HL-60/S4 (cell line): ENCODE measurements around the gene PRAME.
"Not testable (repeated sequence)": the region's sequence is repeated elsewhere in the genome, so short reads cannot be mapped to it uniquely, and the experiment has no call there.

Source experiments
- in situ Hi-C: fragments of 300-500 bp; cut with MboI; formaldehyde crosslinking; loops from 2 replicates; pipeline ENCODE4 v1.14.3; 2022; ENCODE audit warnings: low sequenced_read_pairs

The PRAME gene, protein sequence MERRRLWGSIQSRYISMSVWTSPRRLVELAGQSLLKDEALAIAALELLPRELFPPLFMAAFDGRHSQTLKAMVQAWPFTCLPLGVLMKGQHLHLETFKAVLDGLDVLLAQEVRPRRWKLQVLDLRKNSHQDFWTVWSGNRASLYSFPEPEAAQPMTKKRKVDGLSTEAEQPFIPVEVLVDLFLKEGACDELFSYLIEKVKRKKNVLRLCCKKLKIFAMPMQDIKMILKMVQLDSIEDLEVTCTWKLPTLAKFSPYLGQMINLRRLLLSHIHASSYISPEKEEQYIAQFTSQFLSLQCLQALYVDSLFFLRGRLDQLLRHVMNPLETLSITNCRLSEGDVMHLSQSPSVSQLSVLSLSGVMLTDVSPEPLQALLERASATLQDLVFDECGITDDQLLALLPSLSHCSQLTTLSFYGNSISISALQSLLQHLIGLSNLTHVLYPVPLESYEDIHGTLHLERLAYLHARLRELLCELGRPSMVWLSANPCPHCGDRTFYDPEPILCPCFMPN

DNA sequence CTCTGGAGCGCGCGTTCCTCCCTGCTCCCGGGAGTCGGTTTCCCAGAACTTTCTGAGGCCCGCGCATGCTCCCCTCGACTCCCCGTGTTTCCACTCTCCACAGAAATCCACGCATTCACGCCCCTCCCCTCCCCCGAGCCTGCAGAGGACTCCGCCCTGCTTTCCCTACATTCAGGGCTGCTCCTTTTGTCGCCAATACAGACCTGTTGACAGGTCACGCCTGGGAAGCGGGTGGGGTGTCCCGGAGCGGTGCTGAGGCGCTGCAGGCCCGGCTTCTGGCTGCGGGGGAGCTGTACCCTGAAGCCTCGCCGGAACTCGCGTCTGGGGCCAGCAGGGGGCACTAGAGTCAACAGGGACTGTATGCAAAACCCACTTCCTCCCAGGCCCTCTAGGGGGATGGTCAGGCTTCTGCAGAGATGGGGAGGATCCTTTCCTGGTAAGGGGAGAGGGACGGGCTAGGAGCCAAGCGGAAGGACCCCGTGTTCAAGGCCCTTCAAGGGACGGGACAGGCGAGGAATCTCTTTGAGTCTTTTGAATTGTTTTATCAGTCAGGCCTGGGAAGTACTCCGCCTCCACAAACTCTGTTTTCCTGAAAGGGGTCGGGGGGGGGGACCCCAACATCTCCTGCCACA is at the start of gene PRAME:
TSS of gene PRAME (minus strand) at position 294 of the 632 bp plus-strand sequence. CDS start 2,433 bp downstream, outside the sequence.
- in situ Hi-C loops = no loop called here

DNA sequence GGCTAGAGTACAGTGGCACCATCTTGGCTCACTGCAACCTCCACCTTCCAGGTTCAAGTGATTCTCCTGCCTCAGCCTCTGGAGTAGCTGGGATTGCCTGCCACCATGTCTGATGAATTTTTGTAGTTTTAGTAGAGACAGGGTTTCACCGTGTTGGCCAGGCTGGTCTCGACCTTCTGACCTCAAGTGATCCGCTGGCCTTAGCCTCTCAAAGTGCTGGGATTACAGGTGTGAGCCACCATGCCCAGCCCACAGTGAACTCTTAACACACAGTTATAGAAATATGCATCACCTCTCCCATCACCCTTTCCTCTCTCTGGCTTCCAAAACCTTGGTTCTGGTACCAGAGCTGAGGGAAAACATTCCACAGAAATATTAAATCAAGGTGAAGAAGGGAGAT is 49.0 kb upstream of the PRAME start:
- in situ Hi-C loops = not testable (repeated sequence)

- in situ Hi-C loops = no loop called here
Measured at GRCh38 chr22:22605074-22605404, 46.0 kb upstream of the PRAME start.

DNA sequence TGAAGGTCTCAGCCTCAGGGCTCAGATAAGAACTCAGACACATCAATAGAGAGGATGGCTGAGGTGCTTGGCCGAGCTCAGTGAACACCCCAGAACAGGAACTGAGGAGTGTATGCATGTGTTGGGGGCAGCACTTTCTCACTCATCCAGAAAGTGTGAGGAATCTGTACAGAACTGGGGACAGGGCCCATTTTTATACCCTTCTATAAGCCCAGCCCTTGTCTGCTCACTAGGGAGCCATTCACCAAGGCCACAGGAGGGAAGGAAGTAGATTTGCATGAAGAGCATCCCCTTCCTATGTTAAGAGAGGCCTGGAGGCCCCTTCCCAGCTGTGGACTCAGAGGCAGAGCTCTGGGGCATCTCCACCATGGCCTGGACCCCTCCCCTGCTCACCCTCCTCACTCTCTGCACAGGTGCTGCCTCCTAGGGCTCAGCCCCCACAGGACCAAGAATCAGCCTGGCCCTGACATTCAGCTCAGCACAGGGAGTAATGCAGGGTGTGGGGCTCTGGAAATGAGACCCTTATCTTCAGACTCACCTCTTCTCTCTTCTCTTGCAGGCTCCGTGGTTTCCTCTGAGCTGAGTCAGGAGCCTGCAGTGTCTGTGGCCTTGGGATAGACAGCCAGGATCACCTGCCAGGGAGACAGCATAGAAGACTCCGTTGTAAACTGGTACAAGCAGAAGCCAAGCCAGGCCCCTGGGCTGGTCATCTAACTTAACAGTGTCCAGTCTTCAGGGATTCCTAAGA is 45.4 kb upstream of the PRAME start:
- in situ Hi-C loops = no loop called here

DNA sequence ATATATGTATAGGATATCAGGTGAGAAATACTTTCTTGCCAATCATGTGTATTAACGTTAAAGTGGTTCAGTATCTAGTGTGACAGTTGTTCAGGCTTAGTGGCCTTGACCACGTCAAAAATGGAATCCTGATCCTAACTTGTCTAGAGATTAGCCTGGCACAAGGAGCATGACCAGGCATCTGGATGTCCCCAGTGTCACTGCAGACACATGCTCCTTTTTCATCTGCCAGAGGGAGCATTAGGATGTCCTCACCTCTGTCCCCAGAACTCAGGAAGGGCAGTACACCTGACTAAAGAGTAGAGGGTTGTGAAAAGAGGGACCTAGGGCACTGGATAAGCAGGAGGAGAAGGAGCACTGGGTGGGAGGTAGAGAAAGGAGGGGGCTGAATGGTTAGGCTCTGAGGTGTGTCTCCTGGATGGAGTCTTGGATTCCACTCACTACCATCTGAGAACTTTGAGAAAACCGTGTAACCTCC is 44.4 kb upstream of the PRAME start:
- in situ Hi-C loops = no loop called here

GRCh38 chr22:22600531-22601261 is 41.6 kb upstream of the PRAME start:
- in situ Hi-C loops = no loop called here

DNA sequence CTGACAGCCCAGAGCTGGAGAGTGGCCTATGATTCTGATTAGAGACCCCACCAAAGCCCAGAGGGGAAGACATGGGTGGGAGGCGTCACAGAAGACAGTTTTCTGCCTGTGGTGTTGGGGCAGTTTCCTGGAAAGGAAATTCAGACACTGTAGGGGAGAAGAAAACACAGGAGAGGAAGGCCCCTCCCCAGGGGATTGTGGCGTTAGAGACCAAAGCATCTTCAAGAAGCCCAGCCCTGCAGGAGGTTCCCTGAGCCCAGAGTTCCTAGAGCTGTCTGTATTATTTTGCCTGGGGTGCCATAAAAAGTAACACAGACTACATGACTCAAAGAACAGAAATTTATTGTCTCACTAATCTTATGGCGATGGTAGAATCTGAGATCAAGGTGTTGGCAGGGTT is 40.2 kb upstream of the PRAME start:
- in situ Hi-C loops = no loop called here

DNA sequence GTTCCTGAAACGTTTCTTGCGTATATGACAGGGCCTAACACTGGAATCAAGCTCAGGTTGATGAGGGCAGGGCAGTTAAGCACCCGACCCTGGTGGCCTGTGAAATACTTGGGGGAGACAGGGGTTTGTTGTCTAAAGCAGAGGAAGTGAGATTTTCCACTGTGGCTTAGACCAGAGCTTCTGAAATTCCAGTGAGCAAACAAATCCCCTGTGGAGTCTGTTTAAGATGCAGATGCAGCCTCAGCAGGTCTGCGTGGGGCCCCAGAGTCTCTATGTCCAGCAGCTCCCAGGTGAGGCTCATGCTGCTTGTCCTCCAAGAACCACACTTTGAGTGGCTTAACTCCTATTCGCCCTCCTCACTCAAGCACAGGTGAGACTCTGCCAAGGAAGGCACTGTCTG is 39.1 kb upstream of the PRAME start:
- in situ Hi-C loops = no loop called here

DNA sequence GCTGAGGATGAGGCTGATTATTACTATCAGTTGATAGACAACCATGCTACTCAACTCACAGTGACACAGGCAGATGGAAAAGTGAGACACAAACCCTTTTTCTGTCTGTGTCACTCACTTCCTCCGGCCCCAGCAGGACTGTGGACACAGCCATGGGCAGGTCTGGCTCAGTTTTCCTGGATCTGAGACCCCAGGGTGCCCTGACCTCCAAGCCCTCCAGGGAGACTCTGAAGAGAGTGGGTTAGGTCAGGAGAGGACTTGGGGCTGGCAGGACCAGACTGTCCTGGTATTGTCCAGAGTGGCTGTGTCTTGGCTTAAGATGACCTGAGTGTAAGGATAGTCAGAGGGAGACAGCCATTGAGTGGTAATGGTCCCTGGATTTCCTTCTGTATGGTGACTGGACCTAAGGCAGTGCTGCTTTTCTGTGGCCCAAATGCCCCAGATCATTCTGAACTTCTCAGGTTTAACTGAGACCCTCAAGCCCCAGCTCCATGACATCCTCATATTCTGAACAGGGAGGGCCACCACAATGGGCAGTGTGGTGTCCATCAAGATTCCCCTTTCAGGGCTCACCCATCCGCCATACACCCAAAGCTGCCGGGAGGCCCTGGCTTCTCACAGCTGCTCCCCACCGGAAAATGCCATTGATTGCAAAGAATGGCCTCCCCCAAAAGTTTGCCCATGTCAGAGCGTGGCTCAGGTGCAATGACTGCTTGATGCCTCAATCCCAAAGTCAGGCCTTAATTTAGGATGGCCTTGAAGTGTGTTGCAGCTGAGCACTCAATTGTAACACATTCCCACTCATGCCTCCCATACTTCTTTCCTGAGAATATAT is 36.2 kb upstream of the PRAME start:
- in situ Hi-C loops = no loop called here

DNA sequence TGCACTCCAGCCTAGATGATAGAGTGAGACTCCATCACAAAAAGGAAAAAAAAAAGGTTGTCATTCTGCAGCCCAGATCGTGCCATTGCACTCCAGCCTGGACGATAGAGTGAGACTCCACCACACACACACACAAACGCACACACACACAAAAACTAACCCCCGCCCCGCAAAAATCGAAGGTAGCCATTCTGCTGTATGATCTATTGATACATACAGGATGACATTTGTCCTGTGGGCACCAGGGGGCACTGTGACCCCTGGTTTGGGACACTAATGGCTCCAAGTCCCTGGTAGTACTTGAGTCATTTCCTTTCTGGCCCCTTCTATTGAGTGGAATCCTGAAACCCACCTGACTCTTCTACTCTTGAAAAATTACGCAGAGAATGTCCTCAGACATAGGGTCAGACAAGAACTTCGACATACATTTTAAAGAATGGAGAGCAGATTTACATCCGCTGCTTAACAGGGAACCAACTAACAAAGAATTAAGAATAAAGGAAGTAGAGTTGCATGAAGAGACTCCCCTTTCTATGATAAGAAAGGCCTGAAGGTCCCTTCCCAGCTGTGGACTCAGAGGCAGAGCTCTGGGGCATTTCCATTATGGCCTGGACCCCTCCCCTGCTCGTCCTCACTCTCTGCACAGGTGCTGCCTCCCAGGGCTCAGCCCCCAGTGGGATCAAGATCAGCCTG is 35.0 kb upstream of the PRAME start:
- in situ Hi-C loops = no loop called here

DNA sequence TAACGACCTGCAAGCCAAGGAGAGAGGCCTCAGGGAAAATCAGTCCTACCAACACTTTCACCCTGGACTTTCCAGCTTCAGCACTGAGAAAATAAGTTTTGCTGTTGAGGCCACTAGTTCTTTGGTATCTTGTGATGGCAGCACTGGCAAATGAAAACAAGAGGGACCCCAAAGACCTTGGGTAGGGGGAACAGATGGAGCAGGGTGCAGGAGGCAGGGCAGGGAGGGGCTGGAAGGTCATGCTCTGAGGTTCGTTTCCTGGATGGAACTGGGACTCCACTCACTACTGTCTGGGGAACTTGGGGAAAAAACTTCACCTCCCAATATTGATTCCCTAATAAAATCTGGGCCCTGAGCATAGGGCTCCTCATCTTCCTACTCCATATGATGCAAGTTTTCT is 34.2 kb upstream of the PRAME start:
- in situ Hi-C loops = no loop called here

DNA sequence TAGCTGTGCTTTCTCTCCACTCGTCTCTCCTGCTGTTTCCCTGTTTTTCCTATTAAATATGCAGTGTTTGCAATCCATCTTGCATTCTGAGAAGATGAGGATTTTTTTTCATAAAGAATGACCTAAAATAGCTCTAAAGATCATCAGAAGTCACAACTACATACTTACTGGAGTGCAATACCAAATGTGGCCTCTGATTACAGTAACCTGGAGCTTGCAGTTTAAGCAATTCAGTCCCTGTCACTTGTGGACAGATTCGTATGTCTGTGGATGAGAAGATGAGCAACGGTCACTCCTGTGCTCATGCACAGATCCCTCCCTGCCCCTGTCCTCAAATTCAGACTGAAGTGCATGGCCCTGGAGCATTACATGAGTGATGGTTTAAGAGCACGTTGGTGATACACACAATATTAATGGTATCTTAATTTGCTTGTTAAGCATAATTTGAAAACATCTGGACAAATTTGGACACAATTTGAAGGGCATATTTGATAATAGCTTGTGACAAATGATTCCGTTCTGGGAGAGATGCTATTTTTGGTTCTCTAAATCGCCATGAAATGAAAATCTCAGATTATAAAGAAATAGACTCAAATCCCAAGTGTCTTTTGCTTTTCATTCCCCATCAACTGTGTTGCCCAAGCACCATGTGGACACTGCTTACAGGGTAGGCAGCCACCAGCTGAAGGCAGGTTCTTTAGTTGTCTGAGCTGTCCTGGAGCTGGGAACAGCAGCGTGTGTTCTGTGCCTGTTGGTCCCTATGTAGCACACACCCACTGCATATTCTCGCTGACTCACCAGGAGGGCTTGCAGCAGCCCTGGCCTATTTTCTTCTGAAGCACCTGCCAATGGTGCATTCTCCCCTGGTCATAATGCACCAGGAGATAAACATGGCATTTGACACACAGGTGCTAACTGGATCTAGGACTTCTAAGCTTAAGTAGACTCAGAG is 32.6 kb upstream of the PRAME start:
- in situ Hi-C loops = no loop called here

GRCh38 chr22:22590136-22590891 is 31.2 kb upstream of the PRAME start:
- in situ Hi-C loops = no loop called here

DNA sequence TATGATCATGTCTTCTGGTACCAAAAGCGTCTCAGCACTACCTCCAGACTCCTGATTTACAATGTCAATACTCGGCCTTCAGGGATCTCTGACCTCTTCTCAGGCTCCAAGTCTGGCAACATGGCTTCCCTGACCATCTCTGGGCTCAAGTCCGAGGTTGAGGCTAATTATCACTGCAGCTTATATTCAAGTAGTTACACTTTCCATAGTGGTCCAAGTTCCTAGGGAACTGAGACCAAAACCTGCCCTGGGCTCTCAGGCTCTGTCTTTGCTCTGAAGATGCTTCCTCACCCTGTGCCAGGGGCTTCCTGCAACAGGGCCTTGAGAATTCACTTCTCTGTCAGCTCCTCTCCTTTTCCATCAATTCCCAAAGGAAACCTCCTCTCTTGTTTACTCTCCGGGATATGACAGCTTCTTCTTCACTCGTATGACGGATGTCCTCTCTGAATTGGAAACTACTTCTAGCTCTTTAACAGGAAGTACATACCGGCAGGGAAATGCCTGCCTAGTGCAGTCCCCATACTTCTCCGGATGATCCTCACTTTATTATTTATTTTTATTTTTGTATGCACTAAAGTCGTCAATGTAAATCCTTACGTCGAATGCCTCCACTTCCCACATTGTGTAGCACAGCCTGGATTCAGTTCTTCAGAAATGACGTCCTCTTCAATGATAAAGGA is 29.6 kb upstream of the PRAME start:
- in situ Hi-C loops = no loop called here

- in situ Hi-C loops = no loop called here
Measured at GRCh38 chr22:22587577-22588188, 28.6 kb upstream of the PRAME start.

GRCh38 chr22:22584722-22585121 is 25.7 kb upstream of the PRAME start:
- in situ Hi-C loops = no loop called here

DNA sequence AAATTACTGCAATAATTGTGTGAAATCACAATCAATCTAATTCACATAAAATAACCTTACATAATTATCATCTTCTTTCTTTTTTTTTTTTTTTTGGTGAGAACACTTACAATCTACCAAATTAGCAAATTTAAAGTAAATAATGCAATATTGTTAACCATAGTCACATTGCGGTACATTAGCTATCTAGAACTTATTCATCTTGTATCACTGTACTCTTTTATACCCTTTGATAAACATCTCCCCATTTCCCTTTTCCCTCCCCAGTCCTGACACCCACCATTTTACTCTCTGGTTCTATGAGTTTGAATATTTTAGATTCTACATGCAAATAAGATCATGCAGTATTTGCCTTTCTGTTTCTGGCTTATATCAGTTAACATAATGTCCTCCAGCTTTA is 24.0 kb upstream of the PRAME start:
- in situ Hi-C loops = no loop called here
